Fibroblast of skin of scalp (primary cell): ENCODE results near the gene HDAC6. TPM values are rescaled to one million over a fixed set of nuclear protein-coding genes. Genes with fewer than 3 reads are reported as not detected.
A peak's percentile ranks its signal among the peaks of the same experiment; 100 is the strongest.

ENCODE experiments used
- DNase-seq: peaks from one replicate; pipeline ENCODE4 v3.0.0-alpha.2; 2013
- polyA plus RNA-seq, 2 experiments: library from polyadenylated mRNA; unstranded; fragments of 120-200 nt; gene quantifications; one replicate each; pipeline ENCODE4 v1.2.1, GENCODE V29; 2013; ENCODE audit not compliant: insufficient read length in 2 of 2

Gene HDAC6
- 51.2 TPM for polyA plus RNA-seq (2013, experiment 1 of 2; ENCODE audit: insufficient read length)
- 58.2 TPM for polyA plus RNA-seq (2013, experiment 2 of 2; ENCODE audit: insufficient read length)

DNA sequence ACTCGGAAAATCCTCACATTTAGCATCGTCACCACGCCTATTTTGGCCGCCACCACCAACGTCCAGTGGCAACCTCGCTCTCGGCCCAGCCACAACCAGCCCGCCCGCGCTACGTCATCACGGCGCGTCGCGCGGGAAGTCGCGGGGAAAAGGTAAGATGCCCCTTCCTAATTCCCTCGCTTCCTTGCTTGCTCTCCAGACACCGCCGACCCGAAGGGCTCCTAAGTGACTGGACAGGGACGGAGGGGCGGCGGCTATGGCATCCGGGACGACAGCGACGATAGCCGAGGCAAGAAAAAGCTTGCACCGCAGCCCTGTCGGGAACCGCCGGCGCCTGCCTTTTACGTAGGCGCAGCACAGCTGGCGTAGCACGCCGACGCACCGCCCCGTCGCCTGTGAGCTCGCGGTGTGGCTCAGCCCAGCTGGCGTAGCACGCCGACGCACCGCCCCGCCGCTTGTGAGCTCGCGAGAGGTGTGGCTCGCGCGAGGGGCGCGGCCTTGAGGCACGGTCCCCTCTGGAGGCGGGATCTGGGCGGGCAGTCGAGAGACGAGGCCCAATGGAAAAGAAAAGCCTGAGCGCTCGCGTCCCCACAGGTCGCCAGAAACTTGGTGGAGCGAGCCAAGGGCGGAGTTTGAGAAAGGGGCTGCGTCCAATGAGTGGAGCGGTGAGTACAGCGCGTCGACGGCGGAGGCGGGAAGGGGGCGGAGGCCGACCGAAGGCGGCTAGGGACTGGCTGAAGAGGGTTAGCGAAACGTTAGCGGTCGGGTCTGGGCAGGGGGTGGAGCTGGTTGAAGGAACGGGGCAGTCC, at the start of gene HDAC6:
Gene HDAC6, plus strand, starts transcription at position 788 of the 809 bp plus-strand sequence. CDS start 626 bp downstream, outside the sequence.
- peak; percentile 99 for DNase-seq

- no peak for DNase-seq
Measured at GRCh38 chrX:48752498-48752897, 49.4 kb upstream of the HDAC6 start.

DNA sequence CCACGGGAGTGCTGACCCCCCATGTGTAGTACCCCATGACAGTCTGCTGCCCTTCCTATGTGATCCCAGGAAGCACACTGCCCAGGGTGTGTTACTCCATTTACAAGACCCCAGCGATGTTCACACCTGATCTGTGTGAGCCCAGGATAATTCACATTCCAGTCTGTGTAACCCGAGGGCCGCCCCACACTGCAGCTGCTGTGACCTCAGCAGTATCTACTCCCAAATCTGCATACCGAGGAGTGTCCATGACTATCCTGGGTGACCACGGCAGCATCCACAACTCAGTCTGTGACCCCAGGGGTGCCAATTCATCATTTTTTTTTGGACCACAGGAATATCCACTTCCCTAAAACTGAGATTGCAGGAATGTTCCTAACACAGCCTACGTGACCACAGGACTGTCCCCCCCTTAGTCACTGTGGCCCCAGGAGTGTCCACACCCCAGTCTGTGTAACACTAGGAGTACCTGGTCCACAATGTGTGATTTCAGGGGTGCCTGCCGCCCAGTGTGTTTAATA, 48.1 kb upstream of the HDAC6 start:
- no peak for DNase-seq

- no peak for DNase-seq
Measured at GRCh38 chrX:48754238-48754637, 47.6 kb upstream of the HDAC6 start.

- DNase-seq: no peak
Measured at GRCh38 chrX:48761674-48762471, 40.0 kb upstream of the HDAC6 start, which contains the start of gene GLOD5. Gene GLOD5, plus strand, starts transcription at chrX:48761747. Its CDS starts 44 bp downstream, at chrX:48761791.

GRCh38 chrX:48769230-48769629, 32.6 kb upstream of the HDAC6 start:
- DNase-seq: no peak

GRCh38 chrX:48770296-48770695, 31.6 kb upstream of the HDAC6 start:
- no peak for DNase-seq

DNA sequence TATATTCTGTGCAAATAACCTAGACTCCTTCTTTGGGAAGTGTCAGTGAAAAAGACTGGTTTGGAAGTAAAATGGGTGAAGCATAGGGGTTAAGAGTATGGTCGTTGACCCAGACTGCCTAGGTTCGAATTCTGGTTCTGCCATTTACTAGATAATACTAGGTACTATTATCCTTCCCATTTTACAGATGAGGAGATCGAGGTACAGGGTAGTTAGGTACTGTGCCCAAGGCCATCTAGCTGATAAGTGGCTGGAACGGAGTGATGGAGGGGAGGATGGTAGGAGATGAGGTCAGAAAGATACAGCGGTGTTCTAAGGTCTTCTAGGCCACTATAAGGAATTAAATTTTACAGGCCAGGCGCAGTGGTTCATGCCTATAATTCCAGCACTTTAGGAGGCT, 29.3 kb upstream of the HDAC6 start:
- DNase-seq: no peak

DNA sequence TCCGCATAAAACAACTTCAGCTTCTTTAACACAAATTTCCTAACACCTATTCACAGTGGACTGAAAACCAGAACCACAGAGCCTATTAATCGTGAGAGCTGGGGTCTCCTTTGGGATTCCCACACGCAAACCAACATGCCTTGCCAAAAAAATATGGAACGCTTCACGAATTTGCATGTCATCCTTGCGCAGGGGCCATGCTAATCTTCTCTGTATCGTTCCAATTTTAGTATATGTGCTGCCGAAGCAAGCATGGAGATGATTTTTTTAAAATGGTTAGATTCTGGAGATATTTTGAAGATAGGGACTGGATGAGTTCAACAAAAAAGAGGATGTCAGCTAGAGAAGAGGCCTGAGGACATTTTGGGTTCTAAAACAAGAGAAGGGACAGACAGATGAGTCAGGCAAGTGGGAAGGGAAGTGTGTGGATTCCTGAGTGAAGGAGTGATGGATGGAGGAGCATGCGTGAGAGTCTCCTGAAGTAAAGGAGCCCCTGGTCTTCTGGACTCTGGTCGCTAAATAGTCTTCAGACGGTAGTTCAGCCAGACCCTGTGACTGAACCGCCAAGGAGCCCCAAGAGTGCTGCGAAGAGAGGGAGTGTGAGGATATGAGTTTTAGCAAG, 24.9 kb upstream of the HDAC6 start:
- DNase-seq: peak; percentile 0

- DNase-seq: no peak
Measured at GRCh38 chrX:48779399-48779798, 22.5 kb upstream of the HDAC6 start.

DNA sequence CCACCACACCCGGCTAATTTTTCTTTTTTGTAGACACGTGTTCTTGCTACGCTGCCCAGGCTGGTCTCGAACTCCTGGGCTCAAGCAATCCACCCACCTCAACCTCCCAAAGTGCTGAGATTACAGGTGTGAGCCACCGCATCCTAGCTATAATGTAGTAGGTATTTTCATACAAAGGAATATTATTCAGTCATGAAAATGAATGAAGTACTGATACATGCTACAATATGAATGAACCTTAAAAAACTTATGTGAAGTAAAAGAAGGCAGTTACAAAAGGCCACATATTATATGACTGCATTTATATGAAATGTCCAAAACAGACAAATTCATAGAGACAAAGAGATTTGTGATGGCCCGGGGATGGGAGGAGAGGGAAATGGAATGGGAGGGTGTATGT, 20.2 kb upstream of the HDAC6 start:
- no peak for DNase-seq

GRCh38 chrX:48782216-48782615, 19.7 kb upstream of the HDAC6 start:
- DNase-seq: no peak

DNA sequence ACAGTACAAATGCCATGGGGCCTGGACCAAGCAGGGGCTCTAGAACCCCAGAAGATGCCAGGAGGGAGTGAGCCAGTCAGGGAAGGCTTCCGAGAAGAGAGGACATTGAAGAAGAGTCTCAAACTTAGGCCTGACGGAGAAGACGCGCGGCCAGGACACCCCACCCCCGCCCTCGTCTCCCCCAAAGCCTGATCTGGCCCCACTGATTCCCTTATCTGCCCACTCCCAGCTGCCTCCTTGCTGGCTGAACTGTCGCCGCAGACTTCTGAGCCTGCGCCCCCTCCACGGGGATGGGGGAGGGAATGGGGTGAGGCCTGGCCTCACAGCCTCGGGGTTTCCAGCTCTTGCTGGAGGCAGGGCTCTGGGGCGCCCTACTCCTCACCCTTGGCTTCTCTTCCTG, 19.1 kb upstream of the HDAC6 start:
- DNase-seq: no peak

DNA sequence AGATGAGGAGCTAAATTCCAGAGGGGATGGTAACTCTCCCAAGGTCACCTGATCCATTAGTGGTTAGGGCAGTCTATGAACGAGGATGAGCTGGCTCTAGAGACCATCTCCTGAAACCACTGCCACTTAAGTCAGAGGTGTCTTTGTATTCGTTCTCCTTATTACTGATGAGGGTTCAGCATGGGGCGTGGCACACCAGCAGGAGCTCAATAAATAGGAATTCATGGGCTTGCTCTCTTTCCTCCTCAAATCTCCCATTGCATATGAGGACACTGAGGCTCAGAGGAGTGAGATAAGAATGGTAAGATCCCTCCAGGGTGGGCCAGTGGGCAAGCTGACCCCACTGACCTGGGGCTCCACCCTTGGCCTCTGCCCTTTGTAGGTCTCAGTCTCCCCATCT, 17.1 kb upstream of the HDAC6 start:
- no peak for DNase-seq

- DNase-seq: no peak
Measured at GRCh38 chrX:48785186-48785539, 16.7 kb upstream of the HDAC6 start.

GRCh38 chrX:48785540-48786214, 16.2 kb upstream of the HDAC6 start:
- no peak for DNase-seq

DNA sequence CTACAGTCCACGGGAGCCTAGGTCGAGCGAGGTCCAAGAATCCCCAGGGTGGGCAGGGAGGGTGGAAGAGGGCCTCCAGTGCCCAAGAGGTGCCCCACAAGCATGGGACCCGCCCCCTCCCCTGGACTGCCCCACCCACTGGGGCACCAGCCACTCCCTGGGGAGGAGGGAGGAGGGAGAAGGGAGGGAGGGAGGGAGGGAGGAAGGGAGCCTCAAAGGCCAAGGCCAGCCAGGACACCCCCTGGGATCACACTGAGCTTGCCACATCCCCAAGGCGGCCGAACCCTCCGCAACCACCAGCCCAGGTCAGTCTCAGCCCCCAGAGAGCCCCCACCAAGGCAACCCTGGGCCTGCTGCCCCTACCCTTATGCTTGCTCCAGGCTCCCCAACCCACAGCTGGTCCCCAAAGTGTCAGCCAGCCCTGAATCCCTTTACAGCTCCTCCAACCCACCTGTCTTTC, 15.5 kb upstream of the HDAC6 start, which contains the start of gene GATA1:
Gene GATA1, plus strand, starts transcription at position 250 of the 460 bp plus-strand sequence. CDS start 4,520 bp downstream, outside the sequence.
- no peak for DNase-seq

DNA sequence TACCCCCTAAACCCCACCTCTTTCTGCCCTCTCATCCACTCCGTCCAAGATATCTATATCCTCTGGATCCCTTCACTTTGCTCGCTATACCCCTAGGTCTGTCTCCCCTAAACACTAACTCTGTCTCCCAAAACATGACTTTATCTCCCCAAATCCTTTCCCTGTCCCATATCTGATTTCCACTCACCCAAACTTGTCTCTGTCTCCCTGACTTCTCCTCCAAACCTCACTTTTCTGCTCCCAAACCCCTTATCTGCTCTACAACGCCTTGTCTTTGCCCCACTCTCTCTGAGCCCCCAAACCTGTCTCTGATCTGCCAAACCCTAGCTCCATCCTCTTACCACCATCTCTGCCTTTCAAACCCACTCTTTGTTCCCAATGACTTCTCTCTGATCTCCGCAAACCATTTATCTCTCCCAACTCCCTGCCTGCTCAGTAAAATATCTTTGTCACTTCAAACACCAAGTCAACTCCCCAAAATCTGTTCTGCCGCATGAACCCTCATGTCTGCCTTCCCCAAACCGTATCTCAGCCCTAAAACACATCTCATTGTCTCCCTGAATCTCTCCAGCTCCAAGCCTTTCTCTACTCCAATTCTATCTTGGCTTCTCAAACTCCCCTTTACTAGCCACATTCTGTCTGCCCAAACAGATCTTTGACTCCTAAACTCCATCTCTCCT, 14.9 kb upstream of the HDAC6 start:
- no peak for DNase-seq

GRCh38 chrX:48787505-48788443, 14.1 kb upstream of the HDAC6 start:
- DNase-seq: no peak
